ENCODE results near the gene SLC41A1.

SLC41A1 gene

DNA sequence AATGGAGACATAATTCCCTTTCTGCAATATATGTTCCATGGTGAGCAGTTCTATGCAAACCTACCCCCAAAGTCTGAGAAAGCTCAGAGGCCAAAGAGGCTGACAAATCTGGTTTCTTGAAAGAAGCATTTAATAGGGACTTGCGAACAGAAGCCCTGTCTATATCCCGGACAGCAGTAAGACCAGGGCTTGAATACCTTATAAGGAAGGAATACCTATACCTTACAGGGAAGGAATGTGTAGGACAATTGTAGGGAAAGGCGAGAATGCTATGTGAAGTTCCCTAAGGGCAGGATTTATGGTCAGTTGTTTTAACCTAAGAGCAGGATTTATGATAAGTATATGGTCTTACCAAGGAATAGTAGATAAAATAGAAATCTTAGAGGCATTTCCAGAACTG lies 5.0 kb upstream of the SLC41A1 start:
- no peak for DNase-seq (ENCODE audit: low read depth)
- no peak overlapping the region for H3K4me3 ChIP-seq (ENCODE audit: low read length)
- TF ChIP-seq, protein P1, sequence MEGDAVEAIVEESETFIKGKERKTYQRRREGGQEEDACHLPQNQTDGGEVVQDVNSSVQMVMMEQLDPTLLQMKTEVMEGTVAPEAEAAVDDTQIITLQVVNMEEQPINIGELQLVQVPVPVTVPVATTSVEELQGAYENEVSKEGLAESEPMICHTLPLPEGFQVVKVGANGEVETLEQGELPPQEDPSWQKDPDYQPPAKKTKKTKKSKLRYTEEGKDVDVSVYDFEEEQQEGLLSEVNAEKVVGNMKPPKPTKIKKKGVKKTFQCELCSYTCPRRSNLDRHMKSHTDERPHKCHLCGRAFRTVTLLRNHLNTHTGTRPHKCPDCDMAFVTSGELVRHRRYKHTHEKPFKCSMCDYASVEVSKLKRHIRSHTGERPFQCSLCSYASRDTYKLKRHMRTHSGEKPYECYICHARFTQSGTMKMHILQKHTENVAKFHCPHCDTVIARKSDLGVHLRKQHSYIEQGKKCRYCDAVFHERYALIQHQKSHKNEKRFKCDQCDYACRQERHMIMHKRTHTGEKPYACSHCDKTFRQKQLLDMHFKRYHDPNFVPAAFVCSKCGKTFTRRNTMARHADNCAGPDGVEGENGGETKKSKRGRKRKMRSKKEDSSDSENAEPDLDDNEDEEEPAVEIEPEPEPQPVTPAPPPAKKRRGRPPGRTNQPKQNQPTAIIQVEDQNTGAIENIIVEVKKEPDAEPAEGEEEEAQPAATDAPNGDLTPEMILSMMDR (conservative IDR thresholded peaks at IDR 0.05; ENCODE audit: low read depth, low read length), result no peak

DNA sequence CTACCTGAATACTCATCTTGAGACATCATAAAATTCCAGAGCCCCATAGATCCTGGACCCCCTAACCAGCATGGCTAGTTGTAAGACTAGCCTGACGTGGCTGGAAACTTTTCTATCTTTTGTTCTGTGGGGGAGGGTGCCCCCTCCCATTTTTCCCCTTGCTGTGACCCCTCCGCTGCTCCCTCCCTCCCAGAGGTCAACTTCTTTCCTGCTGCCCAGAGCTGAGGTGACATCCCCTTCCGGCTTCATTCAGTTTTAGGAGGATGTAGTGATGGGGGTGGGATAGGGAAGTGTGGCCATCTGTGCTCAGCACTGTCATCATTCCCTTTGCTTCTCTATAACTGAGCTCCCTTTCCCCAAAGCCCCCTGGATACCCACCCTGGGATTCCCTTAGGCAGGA lies 4.4 kb upstream of the SLC41A1 start:
- DNase-seq (ENCODE audit: low read depth), result no peak
- TF ChIP-seq, protein P1 (conservative IDR thresholded peaks at IDR 0.05; ENCODE audit: low read depth, low read length), result no peak
- H3K4me3 ChIP-seq (ENCODE audit: low read length), result no peak overlapping the region

DNA sequence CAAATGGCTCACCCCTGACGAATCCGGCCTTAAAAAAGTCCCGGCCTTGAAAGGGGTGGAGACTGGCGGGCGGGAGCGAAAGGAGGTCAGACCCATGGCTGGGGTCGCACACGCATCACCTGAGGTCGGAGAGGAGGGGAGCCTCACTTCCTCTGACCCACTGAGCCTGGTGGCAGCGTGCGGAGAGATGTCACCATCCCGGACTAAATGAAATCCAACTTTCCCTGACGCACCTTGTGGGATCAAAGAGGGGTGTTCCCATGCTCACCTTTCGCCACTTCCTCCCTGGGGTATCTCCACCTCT lies 709 bp upstream of the SLC41A1 start:
- TF ChIP-seq, protein P1 (conservative IDR thresholded peaks at IDR 0.05; ENCODE audit: low read depth, low read length), result no peak
- no peak for DNase-seq (ENCODE audit: low read depth)

DNA sequence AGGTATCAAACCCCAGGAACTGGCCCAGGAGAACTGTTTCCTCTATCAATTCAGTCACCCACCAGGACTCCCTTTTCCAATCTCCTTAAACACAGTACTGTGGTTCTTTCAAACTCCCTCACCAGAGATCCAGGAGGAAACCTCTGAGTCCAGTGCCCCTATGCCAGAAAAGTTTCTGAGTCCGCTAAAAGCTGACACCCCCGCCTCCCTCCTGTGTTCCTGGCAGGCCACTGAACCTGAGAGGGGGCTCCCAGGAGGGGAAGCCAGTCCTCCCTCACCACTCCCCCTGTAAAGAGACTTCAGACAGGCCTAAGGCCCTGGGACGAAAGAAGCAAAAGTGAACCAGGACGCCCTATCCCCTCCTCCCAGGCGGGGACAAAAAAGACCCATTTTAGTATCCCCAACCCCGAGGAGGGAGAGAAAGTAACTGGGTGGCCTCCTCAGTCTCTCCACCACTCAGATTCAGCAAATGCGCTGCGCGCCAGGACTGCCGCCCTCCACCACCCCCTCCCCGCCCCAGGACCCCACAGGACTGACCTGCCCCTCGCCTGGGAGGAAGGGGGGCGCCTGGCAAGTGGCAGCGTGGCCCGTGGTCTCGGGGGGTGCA lies 624 bp downstream of the SLC41A1 start:
- TF ChIP-seq, protein P1 (conservative IDR thresholded peaks at IDR 0.05; ENCODE audit: low read depth, low read length), result no peak
- peak overlapping the region; percentile 75 for H3K4me3 ChIP-seq (ENCODE audit: low read length)
- DNase-seq (ENCODE audit: low read depth), result no peak

More for the DNA sequence above, 709 bp upstream of the SLC41A1 start:
- H3K4me3 ChIP-seq (ENCODE audit: low read length), result peak overlapping the region; percentile 75

DNA sequence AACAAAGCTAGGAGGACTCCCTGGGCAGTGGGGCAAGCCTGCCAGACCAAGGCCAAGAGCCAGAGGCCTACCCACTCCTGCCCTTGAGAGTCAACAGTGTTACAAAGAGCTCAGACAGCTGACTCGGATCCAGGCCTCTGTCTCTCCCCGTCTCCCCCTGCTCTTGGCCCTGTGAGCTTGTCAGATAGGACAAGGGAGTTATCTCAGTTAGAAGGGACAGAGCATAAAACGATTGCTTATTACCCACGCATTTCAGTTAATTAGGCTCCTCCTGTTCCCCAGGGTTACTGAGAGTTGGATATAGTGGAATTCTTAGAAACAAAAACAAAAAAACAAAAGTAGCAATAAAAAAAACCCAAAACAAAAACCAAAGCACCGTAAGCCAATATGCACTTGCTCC lies 1.3 kb downstream of the SLC41A1 start:
- no peak for DNase-seq (ENCODE audit: low read depth)
- peak overlapping the region; percentile 75 for H3K4me3 ChIP-seq (ENCODE audit: low read length)
- TF ChIP-seq, protein P1 (conservative IDR thresholded peaks at IDR 0.05; ENCODE audit: low read depth, low read length), result no peak

DNA sequence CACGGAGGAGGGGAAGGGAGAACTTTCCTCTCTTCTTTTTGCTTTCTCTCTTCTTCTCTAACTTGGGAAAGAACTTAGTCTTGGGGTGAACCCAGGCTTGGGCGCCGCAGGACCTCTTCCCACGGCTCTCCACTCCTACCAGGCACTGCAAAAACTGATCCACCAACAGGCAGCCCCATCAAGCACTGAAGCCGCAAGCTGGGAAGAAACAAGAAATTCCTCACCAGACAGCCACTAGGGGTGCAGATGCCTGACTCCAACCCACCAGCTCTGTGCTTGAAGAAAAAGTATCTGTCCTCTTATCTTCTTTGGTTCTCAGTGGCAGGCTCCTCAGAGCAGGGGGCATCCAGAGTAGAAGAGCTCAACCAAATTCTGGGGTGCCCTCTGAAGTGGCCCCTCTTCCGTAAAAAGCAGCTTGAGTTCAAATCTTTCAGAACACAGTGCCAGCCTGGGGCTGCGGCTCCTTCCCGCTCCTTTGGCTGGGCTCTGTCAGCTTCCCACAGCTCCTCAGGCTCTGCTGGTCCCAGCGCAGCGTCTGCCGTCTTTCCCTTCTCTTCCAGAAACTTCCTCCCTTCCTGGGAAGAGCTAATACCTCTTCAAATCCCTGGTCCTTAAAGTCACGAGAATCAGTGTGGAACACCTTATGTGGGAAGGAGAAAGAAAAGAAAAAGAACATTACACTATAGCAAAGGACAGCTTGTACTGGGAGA lies 2.4 kb downstream of the SLC41A1 start:
- H3K4me3 ChIP-seq (ENCODE audit: low read length), result no peak overlapping the region
- no peak for DNase-seq (ENCODE audit: low read depth)
- TF ChIP-seq, protein P1 (conservative IDR thresholded peaks at IDR 0.05; ENCODE audit: low read depth, low read length), result peak; percentile 44

DNA sequence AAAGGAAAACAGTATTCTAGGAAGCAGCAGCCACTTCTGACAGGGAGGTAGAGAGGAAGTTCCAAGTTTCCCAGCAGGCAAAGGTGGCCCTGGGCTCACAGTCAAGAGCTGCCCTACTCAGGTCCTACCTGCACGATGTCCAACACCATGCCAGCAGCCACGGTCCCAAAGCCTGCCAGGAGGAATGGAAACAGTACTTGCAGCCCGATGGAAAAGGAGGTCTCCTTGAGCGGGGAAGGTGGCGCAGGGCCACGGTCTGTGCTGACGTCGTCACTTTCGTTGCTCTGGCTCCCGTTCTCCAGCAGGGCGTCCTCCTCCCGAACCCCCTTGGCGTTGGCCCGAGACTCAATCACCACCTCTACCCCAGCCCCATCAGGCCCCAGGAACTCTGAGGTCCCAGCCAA lies 3.1 kb downstream of the SLC41A1 start:
- no peak for DNase-seq (ENCODE audit: low read depth)
- TF ChIP-seq, protein P1 (conservative IDR thresholded peaks at IDR 0.05; ENCODE audit: low read depth, low read length), result no peak
- no peak overlapping the region for H3K4me3 ChIP-seq (ENCODE audit: low read length)

Data from retinal pigment epithelial cell (primary cell).